OCI-LY7 (cell line): ENCODE results near the gene SHC1. TPM values are rescaled to one million over a fixed set of nuclear protein-coding genes. Genes with fewer than 3 reads are reported as not detected.

ENCODE experiments used
- BruUV-seq: library from RNA; stranded (reverse); fragments of 400-500 nt; replicated peaks from 2 replicates; lab custom pipeline; 2021; lab: Mats Ljungman, UMichigan
- CTCF ChIA-PET: fragments of 300-600 bp; sonication (Branson Sonifier 250); formaldehyde crosslinking; loops from one replicate; lab custom pipeline; 2022; ENCODE audit warnings: antibody characterized with exemption; ENCODE audit not compliant: unreplicated experiment; lab: Charles Lee
- POLR2A ChIA-PET: fragments of 300-600 bp; sonication (Branson Sonifier 250); formaldehyde crosslinking; loops from one replicate; lab custom pipeline; 2022; ENCODE audit warnings: antibody characterized with exemption; lab: Charles Lee
- DNase-seq: peaks from one replicate; pipeline ENCODE4 v3.0.0-alpha.2; 2015; ENCODE audit warnings: low spot score
- H2AFZ ChIP-seq: fragments of 200-600 bp; sonication (generic), shearing (Covaris generic); 2 replicates; pipeline ENCODE4 v1.6.1; 2014; ENCODE audit warnings: mild to moderate bottlenecking, antibody characterized with exemption, low read length, moderate library complexity
- H3K27ac ChIP-seq: fragments of 200-600 bp; sonication (generic); 2 replicates; pipeline ENCODE4 v1.5.1; 2014; ENCODE audit warnings: mixed run types, low read depth, mild to moderate bottlenecking, moderate library complexity, low read length, inconsistent platforms; ENCODE audit not compliant: poor library complexity, severe bottlenecking
- H3K36me3 ChIP-seq: fragments of 200-600 bp; sonication (generic); 2 replicates; pipeline ENCODE4 v1.6.1; 2014; ENCODE audit warnings: mild to moderate bottlenecking, antibody characterized with exemption, low read length, moderate library complexity, mixed read lengths; ENCODE audit not compliant: insufficient read depth
- H3K4me1 ChIP-seq: fragments of 200-600 bp; sonication (generic); 2 replicates; pipeline ENCODE4 v1.5.1; 2014; ENCODE audit warnings: mild to moderate bottlenecking, low read length; ENCODE audit not compliant: insufficient read depth, poor library complexity, severe bottlenecking
- H3K4me2 ChIP-seq: fragments of 200-600 bp; sonication (generic); 2 replicates; pipeline ENCODE4 v1.6.1; 2014; ENCODE audit warnings: mild to moderate bottlenecking, low read length
- H3K4me3 ChIP-seq: fragments of 200-600 bp; sonication (generic); 2 replicates; pipeline ENCODE4 v1.5.1; 2014; ENCODE audit warnings: mild to moderate bottlenecking, low read depth, low read length; ENCODE audit not compliant: poor library complexity, severe bottlenecking
- H3K79me2 ChIP-seq: fragments of 200-600 bp; sonication (generic); 2 replicates; pipeline ENCODE4 v1.6.1; 2016; ENCODE audit warnings: low read depth, mild to moderate bottlenecking, low read length, moderate library complexity, mixed read lengths; ENCODE audit not compliant: insufficient read depth
- H3K9me2 ChIP-seq: fragments of 200-600 bp; sonication (generic); 2 replicates; pipeline ENCODE4 v1.6.1; 2016; ENCODE audit warnings: mild to moderate bottlenecking, low read length, mixed read lengths; ENCODE audit not compliant: insufficient read depth
- H3K9me3 ChIP-seq: fragments of 200-600 bp; sonication (generic); 2 replicates; pipeline ENCODE4 v1.6.1; 2014; ENCODE audit warnings: mild to moderate bottlenecking, mixed run types, low read length, mixed read lengths
- H4K20me1 ChIP-seq: fragments of 200-600 bp; sonication (generic); 2 replicates; pipeline ENCODE4 v1.6.1; 2014; ENCODE audit warnings: mild to moderate bottlenecking, antibody characterized with exemption, low read length, moderate library complexity, mixed read lengths; ENCODE audit not compliant: insufficient read depth
- EZH2phosphoT487 ChIP-seq: fragments of 200-600 bp; sonication (generic); IDR thresholded peaks from 2 replicates; pipeline ENCODE4 v1.6.1; 2018; ENCODE audit warnings: low read depth, borderline replicate concordance, mild to moderate bottlenecking, mixed run types, antibody characterized with exemption, low read length, moderate library complexity, mixed read lengths
- intact Hi-C: fragments of 100-400 bp; cut with micrococcal nuclease; formaldehyde crosslinking; loops from one replicate; pipeline ENCODE4 v1.10.0; 2022; ENCODE audit not compliant: unreplicated experiment
- total RNA-seq, 2 experiments: library from RNA; depleted of rRNA in 1 of 2; stranded (reverse); fragments of >200 nt in 1 of 2; shearing (Covaris generic) in 1 of 2; gene quantifications; 2 replicates each; pipeline ENCODE4 v1.2.3, GENCODE V29; 2014 to 2022
- TF ChIP-seq, protein P1 (sequence below): fragments of 200-600 bp; sonication (generic); conservative IDR thresholded peaks from 2 replicates; pipeline ENCODE4 v1.5.1; 2014; ENCODE audit warnings: mild to moderate bottlenecking, antibody characterized with exemption, low read length, moderate library complexity, mixed read lengths

The SHC1 gene
- total RNA-seq, 2 experiments from 2014 or later: 37.6 to 77.4 TPM

DNA sequence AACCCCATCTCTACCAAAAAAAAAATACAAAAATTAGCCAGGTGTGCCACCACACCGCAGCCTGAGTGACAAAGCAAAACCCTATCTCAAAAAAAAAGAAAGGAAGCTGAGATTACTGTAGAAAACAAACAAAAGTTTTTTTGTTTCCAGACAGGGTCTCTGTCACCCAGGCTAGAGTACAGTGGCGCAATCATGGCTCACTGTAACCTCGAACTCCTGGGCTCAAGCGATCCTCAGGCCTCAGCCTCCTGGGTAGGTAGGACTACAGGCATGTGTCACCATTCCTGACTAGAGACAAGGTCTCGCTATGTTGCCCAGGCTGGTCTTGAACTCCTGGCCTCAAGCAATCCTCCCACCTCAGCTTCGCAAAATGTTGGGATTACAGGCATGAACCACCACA, 6.2 kb downstream of the SHC1 start:
- ChIA-PET POLR2A (no interaction called here), CTCF (no interaction called here)
- no peak overlapping the region for H2AFZ ChIP-seq
- no peak overlapping the region for H3K27ac ChIP-seq
- H4K20me1 ChIP-seq: 0 out of 2 replicates have a peak, but pooled peaks cover 4% of the 10 kb centered on the region
- DNase-seq: no peak
- H3K4me3 ChIP-seq: no peak overlapping the region
- peaks cover 74% of the 10 kb centered on the region for H3K36me3 ChIP-seq
- H3K9me3 ChIP-seq: no peaks in the 10 kb centered on the region
- BruUV-seq: no TSS peak
- H3K9me2 ChIP-seq: no peaks in the 10 kb centered on the region
- TF ChIP-seq, protein P1, sequence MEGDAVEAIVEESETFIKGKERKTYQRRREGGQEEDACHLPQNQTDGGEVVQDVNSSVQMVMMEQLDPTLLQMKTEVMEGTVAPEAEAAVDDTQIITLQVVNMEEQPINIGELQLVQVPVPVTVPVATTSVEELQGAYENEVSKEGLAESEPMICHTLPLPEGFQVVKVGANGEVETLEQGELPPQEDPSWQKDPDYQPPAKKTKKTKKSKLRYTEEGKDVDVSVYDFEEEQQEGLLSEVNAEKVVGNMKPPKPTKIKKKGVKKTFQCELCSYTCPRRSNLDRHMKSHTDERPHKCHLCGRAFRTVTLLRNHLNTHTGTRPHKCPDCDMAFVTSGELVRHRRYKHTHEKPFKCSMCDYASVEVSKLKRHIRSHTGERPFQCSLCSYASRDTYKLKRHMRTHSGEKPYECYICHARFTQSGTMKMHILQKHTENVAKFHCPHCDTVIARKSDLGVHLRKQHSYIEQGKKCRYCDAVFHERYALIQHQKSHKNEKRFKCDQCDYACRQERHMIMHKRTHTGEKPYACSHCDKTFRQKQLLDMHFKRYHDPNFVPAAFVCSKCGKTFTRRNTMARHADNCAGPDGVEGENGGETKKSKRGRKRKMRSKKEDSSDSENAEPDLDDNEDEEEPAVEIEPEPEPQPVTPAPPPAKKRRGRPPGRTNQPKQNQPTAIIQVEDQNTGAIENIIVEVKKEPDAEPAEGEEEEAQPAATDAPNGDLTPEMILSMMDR: no peak
- TF ChIP-seq EZH2phosphoT487: no peak
- peaks cover 19% of the 10 kb centered on the region for H3K4me1 ChIP-seq
- peaks cover 17% of the 10 kb centered on the region for H3K79me2 ChIP-seq
- intact Hi-C loops: loop anchor here (5.0 kb wide), 1 partner anchor 98 kb away; the partner anchor contains the start of gene EFNA4
- no peak overlapping the region for H3K4me2 ChIP-seq

DNA sequence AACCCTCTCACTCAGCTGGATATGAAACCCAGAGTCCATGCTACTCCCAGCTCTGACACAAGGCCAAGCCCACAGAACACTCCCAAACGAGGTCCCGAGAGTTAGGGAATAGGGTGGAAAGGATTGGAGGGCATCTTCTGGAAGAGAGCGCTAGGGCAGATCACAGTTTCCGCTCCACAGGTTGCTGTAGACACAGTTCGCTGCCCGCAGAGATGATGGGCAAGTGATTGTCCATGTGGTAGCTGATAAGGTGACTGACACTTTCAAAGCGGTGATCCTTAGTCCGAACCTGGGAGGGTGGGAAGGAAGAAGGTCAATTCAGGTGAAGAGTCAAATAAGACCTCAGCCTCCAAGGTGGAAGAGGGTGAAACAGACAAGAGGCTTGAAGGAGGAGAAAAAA, 6.9 kb downstream of the SHC1 start:
- no peaks in the 10 kb centered on the region for H3K9me2 ChIP-seq
- H3K27ac ChIP-seq: no peak overlapping the region
- TF ChIP-seq EZH2phosphoT487: no peak
- H3K9me3 ChIP-seq: no peaks in the 10 kb centered on the region
- peaks cover 21% of the 10 kb centered on the region for H3K79me2 ChIP-seq
- H4K20me1 ChIP-seq: 0 out of 2 replicates have a peak, but pooled peaks cover 4% of the 10 kb centered on the region
- intact Hi-C loops: loop anchor here (5.0 kb wide), 1 partner anchor 99 kb away; the partner anchor contains the start of gene EFNA4
- BruUV-seq: no TSS peak
- no peak overlapping the region; the same call in 1 of the 2 replicates for H3K4me2 ChIP-seq
- no peak for DNase-seq
- ChIA-PET CTCF (no interaction called here), POLR2A (no interaction called here)
- no peak overlapping the region for H3K4me3 ChIP-seq
- H3K4me1 ChIP-seq: peaks cover 19% of the 10 kb centered on the region
- H2AFZ ChIP-seq: no peak overlapping the region
- peaks cover 74% of the 10 kb centered on the region for H3K36me3 ChIP-seq

DNA sequence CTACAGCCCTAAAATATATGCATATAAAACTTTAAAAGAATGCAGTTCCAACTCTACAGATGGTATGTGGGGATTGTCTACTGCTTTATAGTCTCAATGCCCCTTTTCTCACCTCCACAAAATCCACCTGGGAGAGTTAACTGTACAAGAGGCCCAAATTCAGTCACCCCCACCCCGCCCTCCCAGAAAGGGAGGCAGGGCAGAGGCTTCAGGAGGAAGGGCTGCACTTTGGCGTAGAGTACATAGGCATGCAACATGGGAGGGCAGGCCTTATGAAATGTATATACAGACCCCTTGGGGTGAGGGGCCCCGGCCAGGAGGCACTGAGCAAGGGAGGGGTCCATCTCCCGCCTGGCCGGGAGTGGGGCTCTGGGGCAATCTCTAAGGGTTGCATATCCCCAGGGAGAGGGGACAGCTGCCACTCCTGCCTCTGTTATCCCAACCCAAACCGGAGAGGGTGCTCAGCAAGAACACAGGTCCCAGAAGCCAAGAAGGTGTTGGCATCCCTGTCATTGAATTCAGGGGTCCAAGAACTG, 7.7 kb downstream of the SHC1 start:
- POLR2A ChIA-PET: no interaction called here
- Histone ChIP-seq H3K9me3 (no peaks in the 10 kb centered on the region), H3K79me2 (peaks cover 21% of the 10 kb centered on the region), H3K4me1 (peaks cover 24% of the 10 kb centered on the region), H3K27ac (peak overlapping the region; percentile 77), H3K36me3 (peaks cover 75% of the 10 kb centered on the region), H3K4me2 (peak overlapping the region; percentile 88), H2AFZ (no peak overlapping the region), H3K9me2 (no peaks in the 10 kb centered on the region), H3K4me3 (peak overlapping the region; percentile 82), H4K20me1 (0 out of 2 replicates have a peak, but pooled peaks cover 4% of the 10 kb centered on the region)
- intact Hi-C loops: loop anchor here (5.0 kb wide), 1 partner anchor 99 kb away; the partner anchor contains the start of gene EFNA4
- BruUV-seq: no TSS peak
- CTCF ChIA-PET: no interaction called here
- TF ChIP-seq, protein P1: no peak
- no peak for TF ChIP-seq EZH2phosphoT487
- DNase-seq: no peak
